NB4 (cell line): ENCODE results near the gene XYLB.

Source experiments
- DNase-seq: peaks from one replicate; pipeline ENCODE4 v3.0.0; 2010; ENCODE audit warnings: low read depth
- H3K4me3 ChIP-seq: one replicate; pipeline ENCODE4 v1.5.1; 2011; ENCODE audit warnings: mild to moderate bottlenecking, low read depth, low read length, moderate library complexity
- MAX ChIP-seq: IDR thresholded peaks from 2 replicates; pipeline ENCODE4 v1.6.1; 2011; ENCODE audit warnings: low read depth, low read length
- MYC ChIP-seq: IDR thresholded peaks from 2 replicates; pipeline ENCODE4 v1.6.1; 2011; ENCODE audit warnings: low read depth, low read length
- POLR2A ChIP-seq: IDR thresholded peaks from 2 replicates; pipeline ENCODE4 v1.6.1; 2011; ENCODE audit warnings: mild to moderate bottlenecking; ENCODE audit not compliant: insufficient read length; ENCODE audit errors: extremely low read depth
- TF ChIP-seq, protein P1 (sequence below): IDR thresholded peaks from one replicate; pipeline ENCODE4 v1.5.1; 2012; ENCODE audit warnings: low read depth, low read length

Gene XYLB

GRCh38 chr3:38366082-38366481, 19.5 kb downstream of the XYLB start:
- H3K4me3 ChIP-seq: no peak overlapping the region
- no peak for DNase-seq
- TF ChIP-seq POLR2A (no peak), MAX (no peak), MYC (no peak)
- TF ChIP-seq, protein P1, sequence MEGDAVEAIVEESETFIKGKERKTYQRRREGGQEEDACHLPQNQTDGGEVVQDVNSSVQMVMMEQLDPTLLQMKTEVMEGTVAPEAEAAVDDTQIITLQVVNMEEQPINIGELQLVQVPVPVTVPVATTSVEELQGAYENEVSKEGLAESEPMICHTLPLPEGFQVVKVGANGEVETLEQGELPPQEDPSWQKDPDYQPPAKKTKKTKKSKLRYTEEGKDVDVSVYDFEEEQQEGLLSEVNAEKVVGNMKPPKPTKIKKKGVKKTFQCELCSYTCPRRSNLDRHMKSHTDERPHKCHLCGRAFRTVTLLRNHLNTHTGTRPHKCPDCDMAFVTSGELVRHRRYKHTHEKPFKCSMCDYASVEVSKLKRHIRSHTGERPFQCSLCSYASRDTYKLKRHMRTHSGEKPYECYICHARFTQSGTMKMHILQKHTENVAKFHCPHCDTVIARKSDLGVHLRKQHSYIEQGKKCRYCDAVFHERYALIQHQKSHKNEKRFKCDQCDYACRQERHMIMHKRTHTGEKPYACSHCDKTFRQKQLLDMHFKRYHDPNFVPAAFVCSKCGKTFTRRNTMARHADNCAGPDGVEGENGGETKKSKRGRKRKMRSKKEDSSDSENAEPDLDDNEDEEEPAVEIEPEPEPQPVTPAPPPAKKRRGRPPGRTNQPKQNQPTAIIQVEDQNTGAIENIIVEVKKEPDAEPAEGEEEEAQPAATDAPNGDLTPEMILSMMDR: no peak

GRCh38 chr3:38367779-38368178, 21.2 kb downstream of the XYLB start:
- no peak overlapping the region for H3K4me3 ChIP-seq
- no peak for DNase-seq
- no peak for TF ChIP-seq POLR2A
- TF ChIP-seq, protein P1: no peak
- TF ChIP-seq MYC: no peak
- no peak for TF ChIP-seq MAX

- TF ChIP-seq POLR2A (no peak), MYC (no peak), MAX (no peak)
- TF ChIP-seq, protein P1: no peak
- no peak for DNase-seq
- H3K4me3 ChIP-seq: no peak overlapping the region
These were observed 21.7 kb downstream of the XYLB start for GRCh38 chr3:38368238-38368637.

GRCh38 chr3:38369186-38369585, 22.6 kb downstream of the XYLB start:
- DNase-seq: no peak
- TF ChIP-seq MAX (no peak), MYC (no peak), POLR2A (no peak)
- TF ChIP-seq, protein P1: no peak

GRCh38 chr3:38370149-38370548, 23.6 kb downstream of the XYLB start:
- TF ChIP-seq MYC: no peak
- TF ChIP-seq MAX: no peak
- no peak for TF ChIP-seq POLR2A
- TF ChIP-seq, protein P1: no peak
- H3K4me3 ChIP-seq: no peak overlapping the region
- no peak for DNase-seq

More at GRCh38 chr3:38369186-38369585, 22.6 kb downstream of the XYLB start:
- no peak overlapping the region for H3K4me3 ChIP-seq

GRCh38 chr3:38370861-38371260, 24.3 kb downstream of the XYLB start:
- DNase-seq: no peak
- TF ChIP-seq MYC (no peak), POLR2A (no peak), MAX (no peak)
- TF ChIP-seq, protein P1: no peak
- H3K4me3 ChIP-seq: no peak overlapping the region
